Measurements from ENCODE around the gene EFCAB14.
A peak's percentile ranks its signal among the peaks of the same experiment; 100 is the strongest.
"Not testable (repeated sequence)": the region's sequence is repeated elsewhere in the genome, so short reads cannot be mapped to it uniquely, and the experiment has no call there.

The EFCAB14 gene

DNA sequence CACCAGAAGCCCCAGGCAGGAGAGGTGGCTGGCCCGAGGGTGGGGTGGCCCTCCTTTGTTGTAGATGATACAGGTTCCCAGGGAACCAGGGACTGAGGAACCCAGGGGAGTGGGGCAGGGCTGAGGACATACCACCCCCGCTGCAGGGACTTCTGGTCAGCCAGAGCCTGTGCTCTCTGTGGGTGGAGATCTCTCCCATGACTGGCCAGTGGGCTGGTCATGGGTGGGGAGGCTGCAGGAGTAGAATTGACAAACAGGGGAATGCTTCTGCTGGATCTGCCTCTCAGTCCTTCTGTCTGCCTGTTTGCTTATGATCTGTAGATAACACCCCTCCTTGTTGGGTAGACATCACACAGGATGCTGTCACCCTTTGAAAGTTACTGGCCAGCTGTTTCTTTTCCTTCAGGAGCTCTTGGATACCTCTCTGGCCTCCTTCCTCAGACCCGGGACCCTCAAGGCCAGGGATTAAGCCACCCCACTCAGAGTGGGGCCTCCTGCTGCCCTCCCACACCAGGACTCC is 2.8 kb upstream of the EFCAB14 start:
- no peak for DNase-seq

DNA sequence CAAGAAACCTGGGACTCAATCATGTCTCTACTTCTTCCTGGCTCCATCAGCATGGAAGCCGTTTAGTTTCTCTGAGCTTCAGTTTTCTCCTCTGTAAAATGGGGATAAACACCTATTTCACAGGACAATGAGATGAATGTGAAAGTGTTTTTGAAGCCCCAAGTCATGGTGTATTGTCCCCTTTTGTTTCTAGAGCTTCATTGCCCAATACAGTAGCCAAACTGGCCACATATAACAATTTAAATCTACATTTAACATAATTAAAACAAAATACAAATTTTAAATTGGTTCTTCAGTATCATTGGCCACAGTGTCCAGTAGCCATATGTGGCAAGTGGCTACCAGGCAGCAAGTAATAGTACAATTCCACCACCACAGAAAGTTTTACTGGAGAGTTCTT is 2.3 kb upstream of the EFCAB14 start:
- DNase-seq: no peak

DNA sequence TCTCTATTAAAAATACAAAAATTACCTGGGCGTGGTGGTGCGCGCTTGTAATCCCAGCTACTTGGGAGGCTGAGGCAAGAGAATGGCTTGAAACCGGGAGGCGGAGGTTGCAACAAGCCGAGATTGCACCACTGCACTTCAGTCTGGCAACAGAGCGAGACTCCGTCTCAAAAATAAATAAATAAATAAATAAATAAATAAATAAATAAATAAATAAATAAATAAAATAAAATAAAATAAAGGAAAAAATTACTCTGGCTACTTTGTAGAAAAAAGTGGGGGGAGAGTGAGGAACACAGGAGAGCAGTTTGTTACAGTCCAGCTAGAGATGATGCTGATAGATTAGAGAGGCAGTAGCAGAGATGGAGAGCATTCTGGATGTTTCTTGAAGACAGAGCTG is 1.4 kb upstream of the EFCAB14 start:
- not testable (repeated sequence) for DNase-seq

DNA sequence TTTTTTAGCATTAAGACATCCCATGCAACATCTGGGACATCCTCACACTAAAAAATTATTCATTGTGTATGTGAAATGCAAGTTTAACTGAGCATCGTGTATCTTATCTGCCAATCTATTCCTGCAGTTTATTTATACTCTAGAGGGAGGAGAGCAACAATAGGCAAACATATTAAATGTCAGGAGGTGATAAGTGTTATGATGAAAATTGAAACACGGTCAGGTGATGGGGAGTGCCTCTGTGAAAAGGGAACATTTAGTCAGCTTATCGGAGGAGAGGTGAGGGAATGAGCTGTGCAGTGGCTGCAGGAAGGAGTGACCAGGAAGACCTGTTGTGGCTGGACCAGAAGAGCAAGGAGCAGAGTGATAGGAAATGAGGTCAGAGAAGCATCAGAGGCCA is 775 bp upstream of the EFCAB14 start:
- peak; percentile 9 for DNase-seq

DNA sequence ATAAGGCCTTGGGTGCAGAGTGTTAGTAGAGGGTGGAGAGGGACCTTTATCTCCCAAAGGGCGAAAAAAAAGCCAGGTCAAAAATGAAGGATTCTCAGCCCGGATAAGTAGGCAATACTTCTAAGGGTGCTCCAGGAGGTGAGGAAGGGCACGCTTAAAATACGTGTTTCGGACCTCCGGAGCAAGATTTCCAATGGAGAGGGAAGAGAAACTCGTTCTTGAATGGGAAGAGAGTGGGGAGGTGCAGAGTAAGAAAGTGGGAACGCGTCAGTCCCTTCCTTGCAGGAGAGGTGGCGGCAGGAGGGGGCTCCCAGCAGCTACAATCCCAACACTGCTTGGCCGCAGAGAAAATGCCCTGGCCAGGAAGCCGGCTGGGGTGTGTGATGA is 581 bp downstream of the EFCAB14 start:
- DNase-seq: peak; percentile 22

DNA sequence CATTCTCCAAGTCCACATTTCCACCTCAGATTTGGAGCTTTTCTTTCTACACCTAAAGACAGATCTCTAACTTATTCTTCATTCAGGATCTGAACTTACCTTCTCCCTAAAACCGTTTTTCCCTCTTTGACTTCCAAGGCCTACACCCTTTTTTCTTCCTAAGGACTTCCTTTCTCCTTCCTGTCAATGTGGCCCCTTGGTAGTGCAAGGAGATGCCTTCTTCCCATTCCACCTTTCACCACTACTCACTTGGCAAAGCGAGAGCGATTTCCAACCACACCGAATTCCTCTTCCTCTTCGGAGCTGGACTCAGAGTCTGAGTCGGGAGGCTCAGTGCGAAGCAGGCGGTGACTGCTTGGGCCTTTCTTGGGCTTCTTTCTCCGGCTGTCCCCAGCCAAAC is 1.3 kb downstream of the EFCAB14 start:
- no peak for DNase-seq

DNA sequence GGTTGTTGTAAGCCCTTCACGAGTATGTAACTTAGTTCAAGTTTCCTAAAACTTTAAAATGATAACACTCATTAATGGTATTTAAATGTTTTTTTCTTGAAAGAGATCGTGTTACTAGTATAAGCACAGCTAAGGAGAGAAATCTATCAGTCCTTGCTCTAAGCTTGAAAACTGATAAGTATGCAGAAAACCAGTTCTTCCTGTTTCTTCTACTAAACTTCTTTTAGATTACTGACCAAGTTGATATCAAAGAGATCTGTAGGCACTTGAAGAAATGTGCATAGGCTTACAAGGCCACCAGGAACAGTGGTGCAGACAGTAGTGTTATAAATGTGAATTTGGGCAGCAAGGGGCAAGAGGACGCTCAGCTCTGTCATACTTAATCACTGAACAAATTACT is 3.9 kb downstream of the EFCAB14 start:
- no peak for DNase-seq

DNA sequence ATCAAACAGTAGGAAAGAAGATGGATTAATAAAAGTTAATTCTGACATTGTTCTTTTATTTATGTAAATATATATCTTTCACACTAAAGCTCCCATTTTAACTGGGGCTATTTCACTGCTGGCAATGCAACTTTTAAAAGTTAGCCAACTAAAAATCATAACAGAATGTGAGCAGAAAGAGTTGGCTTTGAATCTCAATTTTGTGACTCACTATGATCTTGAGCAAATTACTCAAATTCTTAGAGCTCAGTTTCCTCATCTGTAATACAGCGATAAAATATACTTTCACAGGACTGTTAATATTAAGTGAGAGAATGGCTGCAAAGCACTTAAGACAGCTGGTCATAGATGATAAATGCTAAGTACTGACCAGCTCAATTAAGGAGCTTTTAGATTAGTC is 10.8 kb downstream of the EFCAB14 start:
- DNase-seq: no peak

DNA sequence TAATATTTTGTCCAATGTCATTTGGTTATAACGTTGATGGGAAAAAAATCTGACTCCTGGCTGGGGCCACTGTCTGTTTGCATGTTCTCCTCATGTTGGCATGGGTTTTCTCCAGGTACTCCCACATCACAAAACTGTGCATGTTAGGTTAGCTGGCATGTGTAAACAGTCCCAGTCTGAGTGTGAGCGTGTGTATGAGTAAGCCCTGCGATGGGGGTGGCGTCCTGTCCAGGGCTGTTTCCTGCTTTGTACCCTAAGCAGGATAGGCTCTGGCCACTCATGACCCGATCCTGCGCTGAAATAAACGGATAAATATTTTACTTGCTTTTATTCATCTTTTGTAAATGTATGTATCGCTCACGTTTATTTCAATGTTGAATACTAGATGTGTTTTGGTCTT is 13.5 kb downstream of the EFCAB14 start:
- DNase-seq: no peak

DNA sequence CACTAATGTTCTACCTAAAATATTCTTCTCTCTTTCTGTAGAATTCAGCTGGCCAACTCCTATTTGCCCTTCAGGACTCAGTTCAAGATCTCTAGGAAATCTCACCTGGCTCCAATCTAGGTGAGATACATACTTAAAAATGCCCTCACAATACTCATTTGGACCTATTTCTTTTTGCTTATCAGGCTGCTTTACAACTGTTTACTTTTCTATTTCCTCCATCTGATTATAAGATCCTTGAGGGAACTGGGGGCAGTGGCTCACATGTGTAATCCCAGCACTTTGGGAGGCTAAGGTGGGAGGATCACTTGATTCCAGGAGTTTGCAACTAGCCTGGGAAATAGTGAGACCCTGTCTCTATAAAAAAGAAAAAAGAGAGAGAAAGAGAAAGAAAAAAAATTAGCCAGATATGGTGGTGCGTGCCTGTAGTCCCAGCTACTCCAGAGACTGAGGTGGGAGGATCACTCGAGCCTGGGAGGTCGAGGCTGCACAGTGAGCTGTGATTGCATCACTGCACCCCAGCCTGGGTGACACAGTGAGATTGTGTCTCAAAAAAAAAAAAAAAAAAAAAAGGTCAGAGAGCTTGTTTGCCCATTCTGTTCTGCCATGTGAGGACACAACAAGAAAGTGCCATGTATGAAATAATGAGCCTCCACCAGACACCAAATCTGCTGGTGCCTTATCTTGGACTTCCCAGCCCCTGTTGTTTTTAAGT is 14.8 kb downstream of the EFCAB14 start:
- DNase-seq: no peak

DNA sequence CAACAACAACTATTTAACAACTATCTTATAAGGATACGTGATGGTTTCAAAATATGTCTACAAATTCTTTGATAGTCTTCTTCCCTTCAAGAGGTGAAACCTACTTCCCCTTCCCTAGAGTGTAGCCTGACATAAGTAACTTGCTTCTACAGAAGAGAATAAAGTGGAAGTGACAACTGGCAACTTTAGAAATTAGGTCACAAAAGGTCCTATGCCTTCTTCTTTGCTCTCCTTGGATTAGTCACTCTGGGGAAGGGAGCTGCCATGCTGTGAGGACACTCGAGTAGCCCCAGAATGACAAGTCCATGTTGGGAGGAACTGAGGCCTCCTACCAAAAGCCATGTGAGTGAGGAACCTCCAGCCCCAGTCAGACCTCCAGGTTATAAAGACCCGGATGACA is 19.2 kb downstream of the EFCAB14 start:
- DNase-seq: peak; percentile 84

DNA sequence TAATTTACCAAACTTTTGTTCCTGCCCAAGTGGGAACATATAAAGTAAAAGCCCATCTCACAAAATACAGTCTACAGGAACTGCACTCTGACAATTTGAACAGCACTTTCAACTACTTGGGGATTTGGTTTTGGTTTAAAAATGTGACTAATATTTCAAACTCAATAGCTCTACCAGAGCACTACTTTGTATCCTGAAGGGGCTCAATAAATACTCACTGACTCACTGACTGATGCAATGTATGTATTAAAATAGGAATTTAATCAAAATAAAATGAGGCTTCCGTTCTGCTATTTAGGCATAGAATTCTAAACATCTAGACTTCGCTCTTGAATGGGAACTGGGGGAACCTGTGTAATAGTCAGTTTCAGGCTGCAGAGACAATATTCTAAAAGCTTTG is 21.9 kb downstream of the EFCAB14 start:
- DNase-seq: no peak

DNA sequence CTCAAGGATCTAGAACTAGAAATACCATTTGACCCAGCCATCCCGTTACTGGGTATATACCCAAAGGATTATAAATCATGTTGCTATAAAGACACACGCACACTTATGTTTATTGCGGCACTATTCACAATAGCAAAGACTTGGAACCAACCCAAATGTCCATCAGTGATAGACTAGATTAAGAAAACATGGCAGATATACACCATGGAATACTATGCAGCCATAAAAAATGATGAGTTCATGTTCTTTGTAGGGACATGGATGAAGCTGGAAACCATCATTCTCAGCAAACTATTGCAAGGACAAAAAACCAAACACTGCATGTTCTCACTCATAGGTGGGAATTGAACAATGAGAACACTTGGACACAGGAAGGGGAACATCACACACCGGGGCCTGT is 24.2 kb downstream of the EFCAB14 start:
- not testable (repeated sequence) for DNase-seq

DNA sequence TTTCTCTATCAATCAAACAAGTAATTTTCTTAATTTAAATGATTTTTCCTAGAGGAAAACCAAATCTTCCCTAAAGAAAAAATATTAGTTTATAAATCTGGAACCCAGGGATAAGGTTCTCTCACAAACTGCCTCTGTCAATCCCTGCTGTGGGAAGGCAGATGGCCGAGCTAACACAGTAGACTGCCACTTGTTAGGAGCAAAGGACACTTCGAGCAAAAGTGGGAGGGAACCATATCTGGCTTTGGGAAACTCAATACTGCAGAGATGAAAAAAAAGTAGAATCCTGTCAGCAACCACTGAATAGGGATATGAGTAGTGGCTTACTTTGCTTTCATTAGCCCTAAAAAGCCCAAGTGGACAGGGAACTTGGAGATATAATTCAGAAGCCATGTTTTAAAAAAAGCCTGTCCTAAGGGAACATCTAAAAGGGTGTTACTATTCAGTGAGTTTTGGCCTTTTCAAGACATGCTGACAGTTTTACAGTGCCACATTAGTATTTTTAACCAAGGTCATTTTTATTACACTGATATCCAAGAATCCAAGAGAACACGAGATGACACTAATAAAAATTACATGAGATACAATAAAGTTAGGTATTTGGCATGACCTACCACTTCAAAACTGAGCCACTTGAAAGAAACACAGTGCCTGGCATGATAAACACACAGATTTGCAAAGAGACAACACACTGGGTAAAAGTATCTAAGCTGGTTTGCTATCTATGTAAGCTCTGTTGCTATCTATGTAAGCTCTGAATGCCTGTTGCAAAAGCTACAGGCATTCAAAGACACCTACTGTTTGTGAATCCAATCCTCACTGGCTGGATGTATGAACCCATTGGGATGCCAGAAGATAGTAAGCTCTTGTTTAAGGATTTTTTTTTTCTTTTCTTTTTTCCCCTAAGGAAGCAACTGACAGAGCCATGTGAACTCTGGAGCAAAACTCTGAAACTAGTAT is 25.8 kb downstream of the EFCAB14 start:
- no peak for DNase-seq

DNA sequence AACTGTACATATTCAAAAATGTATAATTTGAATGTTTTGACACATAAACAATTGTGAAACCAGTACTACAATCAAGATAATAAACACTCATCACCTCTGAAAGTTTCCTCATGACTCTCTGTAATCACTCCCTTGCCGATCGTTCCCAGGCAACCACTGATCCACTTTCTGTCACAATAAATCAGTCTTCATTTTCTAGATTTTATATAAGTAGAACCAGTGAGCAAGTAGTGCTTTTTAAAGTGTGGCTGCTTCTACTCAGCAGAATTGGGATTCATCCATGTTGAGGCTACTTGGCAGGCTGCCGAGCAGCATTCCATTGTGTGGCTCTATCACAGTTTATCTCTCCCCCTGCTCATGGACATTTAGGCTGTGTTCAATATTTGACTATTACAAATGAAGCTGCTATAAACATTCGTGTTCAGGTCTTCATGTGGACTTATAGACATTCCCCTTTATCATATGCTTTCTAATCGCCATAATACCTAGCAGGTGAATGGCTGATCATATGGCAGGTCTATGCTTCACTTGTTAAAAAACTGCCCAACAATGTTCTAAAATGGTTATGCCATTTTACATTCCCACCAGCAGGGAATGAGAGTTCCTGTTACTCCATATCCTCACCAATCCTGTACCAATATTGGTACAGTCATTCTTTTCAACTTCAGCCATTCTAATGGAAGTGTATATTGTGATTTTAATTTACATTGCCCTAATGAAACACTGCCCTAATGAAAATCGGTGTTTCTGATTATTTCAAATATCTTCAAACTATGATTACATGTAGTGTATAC is 26.7 kb downstream of the EFCAB14 start:
- DNase-seq: no peak

DNA sequence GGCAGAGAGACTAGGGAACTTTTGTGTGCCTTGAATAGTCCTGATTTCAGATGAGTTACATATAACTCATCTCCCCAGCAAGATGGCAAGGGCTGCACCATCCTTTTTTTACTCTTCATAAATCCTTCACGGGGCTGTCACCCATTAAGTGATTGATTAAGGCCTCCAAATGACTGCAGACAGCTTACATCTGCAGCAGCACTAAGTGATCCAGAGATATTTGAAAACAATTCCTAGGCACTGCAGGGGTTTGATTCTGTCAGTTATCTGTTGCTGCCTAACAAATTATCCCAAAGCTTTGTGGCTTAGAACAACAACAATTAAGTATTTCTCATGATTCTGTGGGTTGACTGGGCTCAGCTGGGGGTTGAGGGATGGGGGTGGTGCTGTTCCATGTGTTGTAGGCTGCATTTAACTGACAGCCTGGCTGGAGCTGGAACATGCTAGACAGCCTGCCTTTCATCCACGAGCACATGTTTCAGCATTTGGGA is 27.9 kb downstream of the EFCAB14 start:
- no peak for DNase-seq

DNA sequence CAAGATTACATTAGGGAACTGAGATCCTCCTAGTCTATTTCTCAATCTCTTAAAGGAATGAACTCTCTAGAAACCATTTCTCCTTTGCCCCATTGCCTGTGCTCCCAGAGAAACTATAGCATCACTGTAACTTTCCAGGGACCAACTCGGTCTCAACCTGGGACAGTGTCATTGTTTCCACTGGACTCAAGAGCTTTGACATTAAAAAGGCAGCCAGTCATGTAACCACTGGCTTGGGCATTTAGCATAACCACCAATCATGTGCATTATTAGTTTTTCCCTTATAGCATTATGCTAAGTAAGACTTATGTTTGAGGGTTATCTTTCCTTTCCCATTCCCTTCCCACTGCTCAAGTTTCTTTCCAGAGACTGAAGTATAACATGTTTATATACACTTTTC is 29.0 kb downstream of the EFCAB14 start:
- DNase-seq: no peak

DNA sequence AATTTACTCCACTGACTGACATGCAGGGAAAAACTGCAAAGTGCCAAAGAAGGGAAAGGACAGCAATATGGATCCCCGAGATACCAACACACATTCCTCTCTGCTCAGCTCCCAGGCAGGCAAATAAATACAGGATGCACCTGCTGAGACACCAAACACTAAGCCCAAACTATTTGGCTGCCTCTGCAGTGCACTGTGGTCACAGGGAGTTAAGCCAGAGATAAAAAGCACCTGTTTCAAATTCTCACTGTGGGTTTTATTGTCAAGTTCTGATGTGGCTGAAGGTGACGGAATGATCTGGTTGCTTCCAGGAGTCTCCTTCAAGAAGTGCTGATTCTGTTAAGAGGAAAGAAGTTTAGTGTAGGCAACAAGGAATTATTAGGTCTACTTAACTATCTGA is 29.6 kb downstream of the EFCAB14 start:
- no peak for DNase-seq

DNA sequence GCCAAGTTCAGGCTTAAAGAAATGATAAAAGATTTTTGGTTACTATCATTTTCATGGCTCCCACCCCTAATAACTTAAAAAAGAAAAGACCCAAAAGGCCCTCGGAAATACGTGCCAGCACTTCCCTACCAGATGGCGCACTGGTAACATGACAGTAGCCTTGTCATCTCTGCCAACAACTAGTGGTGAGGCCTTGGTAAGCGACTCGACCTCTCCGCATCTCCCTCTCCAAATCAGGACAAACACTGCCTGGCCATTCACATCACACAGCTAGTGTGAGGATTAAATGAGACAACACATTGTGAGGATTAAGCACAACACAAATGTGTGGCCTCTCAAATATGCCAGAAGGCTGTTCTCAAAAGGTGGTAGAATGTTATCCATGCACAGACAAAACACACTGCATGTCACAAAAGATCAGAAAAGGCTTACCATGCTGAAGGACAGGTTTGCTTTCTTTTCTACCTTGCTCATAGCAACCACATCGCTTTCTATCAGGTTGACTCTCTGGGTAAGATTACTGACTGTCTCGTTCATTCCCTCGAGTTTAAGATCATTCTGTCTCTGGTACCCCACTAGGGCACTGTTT is 30.9 kb downstream of the EFCAB14 start:
- DNase-seq: no peak

DNA sequence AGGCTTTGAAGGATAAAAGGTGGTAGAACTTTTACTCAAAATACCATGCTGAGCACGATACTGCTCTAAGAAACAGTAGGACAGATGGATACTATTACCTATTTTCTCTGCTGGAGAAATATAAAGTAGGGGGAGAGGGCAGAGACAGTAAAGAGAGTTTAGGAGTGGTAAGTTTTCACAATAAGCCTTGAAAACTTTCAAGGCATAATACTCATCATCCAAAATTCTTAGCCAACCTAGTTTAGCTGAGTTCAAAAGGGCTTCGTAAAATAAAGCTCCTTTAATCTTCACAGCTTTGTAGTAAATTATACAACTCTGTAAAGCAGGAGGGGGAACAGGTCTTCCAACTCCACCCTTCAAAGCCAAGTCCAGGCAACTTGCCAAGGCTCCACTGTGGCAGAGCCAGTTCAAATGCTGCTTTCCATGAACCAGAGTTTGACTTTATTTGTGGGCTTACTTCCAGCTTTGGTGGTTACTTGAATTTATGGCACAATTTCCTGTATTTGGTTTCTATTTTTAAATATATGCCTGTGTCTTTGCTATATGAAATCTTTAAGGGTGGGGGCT is 31.7 kb downstream of the EFCAB14 start:
- no peak for DNase-seq

DNA sequence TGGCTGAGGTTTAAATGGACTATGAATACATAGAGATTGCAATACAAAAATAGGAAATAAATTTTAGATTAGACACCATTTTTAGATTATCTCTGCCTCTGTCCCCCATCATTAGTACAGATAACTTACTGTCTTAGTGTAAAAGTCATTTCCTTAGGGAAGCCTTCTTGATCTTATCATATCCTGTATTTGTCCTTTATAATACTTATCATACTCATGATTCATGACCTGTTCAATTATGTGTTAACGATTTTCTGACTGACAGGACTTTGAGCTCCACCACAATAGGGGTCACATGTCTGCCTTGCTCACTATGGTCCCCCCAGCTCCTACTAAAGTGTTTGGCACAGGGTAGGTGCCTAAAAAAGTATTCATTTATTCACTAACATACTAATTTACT is 32.7 kb downstream of the EFCAB14 start:
- no peak for DNase-seq

DNA sequence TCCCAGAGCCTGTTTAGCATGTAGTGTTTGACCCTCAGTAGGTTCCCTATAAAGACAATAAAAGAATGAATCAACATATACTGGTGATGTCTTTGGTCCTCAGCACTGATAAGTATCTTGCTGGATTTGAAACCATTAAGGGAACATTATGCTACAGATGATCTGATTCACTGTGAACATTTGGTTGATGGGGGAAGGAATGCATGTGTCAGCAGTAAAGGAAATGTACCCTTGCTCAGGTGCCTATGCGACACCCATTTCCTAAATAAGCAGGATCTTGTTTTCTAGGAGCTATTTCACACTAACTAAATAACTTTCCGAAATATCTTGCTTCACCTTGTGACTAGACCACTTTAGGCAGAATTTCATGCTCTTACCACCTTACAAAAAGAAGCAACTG is 34.2 kb downstream of the EFCAB14 start:
- DNase-seq: no peak
